HG02759 (cell line): ENCODE data around the gene PRIMPOL.
"Not testable (repeated sequence)": the region's sequence is repeated elsewhere in the genome, so short reads cannot be mapped to it uniquely, and the experiment has no call there.

Experiments
- ATAC-seq: cut with Tn5 transposase; IDR thresholded peaks from one replicate; pipeline ENCODE4 v1.9.1; 2021; ENCODE audit warnings: mild to moderate bottlenecking, moderate library complexity; ENCODE audit not compliant: unreplicated experiment

Gene PRIMPOL

DNA sequence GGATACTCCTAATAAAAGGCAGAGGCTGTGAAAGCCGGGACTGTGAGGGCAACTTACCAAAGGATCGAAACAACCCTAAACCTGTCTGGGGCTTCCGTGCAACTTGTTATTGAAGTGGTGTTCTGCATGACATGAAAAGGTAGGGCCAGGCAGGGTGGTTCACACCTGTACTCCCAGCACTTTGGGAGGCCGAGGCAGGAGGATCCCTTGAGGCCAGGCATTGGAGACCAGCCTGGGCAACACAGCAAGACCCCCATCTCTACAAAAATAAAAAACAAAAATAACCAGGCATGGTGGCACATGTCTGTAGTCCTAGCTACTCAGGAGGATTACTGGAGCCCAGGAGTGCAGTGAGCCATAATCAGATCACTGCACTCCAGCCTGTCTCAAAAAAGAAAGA, 12.6 kb upstream of the PRIMPOL start:
- no peak for ATAC-seq

DNA sequence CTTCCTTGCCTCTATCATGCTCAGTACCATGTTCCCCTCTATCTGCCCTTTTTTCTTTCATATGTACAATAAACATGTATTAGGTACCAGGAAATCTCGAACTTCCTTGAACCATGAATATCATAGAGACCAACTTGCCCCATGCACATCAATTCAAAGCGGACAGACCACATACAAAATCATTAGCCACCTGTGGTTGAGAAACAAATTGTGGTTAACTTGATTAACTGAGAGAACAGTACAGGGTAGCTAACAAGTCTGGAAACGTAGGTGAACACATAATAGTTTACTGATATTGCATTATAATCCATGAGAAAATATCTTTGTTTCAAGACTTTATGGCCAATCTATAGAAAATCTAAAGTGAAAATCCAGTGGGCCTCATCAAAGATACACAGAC, 8.5 kb upstream of the PRIMPOL start:
- no peak for ATAC-seq

DNA sequence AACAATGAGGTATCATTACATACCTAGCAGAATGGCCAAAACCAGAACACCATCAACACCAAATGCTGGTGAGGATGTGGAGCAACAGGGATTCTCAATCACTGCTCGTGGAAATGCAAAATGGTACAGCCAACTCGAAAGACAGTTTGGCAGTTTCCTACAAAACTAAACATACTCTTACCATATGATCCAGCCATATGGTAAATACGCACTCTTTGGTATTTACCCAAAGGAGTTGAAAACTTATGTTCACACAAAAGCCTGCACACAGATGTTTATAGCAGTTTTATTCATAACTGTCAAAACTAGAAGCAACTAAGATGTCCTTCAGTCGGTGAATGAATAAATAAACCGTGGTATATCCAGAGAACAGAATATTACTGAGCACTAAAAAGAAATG, 8.1 kb upstream of the PRIMPOL start:
- no peak for ATAC-seq

DNA sequence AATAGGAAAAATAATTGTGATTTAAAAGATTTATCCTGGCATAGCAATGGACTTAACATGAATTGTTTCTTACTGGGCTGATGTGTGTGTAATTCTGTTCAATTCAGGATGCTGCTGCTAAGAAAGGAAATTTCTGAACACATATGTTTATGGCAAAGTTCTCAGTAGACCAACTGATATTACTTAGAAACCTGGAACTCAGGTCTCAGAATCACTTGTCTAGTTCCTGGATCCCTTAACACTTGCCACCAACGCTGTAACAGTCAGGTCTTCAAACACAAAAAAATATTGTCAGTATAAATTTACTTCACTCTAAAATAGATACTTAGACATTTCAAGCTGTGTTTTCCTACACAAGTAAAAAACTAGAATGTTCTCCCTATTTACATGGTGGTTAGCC, 5.8 kb upstream of the PRIMPOL start:
- no peak for ATAC-seq

DNA sequence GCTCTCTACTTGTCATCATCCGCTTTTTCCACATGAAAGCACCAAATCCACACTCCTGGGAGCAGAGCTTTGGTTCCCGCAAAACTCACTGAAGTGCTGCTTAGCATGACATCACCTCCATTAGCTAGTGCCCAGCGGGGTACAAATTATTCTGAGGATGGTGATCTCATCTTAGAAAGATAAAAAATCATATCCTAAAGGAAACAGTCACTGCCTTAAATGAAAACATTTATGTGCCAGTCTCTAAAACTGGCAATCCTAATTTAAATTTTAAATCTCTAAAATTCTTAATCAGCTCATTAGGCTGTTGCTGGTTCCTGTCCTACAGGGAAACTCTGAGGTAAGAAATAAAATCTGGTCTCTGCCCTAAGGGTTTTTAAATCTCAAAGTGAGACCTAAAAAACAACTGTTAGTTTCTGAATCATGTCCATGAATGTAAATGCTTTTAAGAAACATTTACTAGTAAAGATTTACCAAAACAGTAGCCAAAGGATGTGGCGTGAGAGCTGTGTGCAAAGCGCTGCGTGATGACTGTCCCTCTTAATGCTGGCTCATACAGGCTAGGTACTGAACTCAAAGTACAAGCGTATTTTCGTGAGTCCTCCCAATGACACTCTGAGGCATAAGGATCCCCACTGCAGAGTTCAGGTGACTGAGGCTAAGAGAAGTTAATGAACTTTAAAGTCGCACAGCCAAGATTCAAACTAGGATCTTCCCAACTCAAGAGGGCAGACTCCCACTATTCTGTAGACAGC, 4.8 kb upstream of the PRIMPOL start:
- no peak for ATAC-seq

DNA sequence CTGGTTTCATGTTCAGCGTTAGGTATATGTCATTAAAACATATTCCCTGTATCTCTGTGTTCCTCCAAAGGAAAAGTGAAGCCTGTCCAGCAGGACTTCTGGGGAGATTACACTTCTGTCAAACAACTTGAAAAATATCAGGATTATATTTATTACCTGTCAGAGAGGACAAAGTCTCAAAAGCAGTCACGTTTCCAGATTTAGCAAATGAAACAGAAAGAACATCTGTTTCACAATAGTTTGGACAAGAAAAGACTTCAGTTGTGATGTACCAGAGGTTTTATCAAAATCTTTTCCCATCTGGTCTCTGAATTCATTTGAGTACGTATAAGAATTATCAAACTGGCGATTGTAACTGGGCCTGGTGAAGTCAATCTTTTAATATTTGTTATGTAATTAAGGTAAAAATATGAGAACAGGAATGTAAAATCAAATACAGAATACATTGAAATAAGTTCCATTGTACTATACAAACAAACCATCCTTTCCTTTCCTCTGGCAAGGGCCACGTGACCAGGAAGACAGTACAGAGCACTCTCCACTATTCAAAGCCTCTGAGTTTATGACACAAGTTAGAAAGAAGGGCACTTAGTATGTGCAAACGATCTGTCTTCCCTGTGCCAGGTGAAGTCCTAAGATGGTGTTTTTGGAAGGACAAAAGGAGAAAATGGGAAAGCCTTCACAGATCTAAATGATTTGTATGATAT, 3.5 kb upstream of the PRIMPOL start:
- ATAC-seq: no peak

DNA sequence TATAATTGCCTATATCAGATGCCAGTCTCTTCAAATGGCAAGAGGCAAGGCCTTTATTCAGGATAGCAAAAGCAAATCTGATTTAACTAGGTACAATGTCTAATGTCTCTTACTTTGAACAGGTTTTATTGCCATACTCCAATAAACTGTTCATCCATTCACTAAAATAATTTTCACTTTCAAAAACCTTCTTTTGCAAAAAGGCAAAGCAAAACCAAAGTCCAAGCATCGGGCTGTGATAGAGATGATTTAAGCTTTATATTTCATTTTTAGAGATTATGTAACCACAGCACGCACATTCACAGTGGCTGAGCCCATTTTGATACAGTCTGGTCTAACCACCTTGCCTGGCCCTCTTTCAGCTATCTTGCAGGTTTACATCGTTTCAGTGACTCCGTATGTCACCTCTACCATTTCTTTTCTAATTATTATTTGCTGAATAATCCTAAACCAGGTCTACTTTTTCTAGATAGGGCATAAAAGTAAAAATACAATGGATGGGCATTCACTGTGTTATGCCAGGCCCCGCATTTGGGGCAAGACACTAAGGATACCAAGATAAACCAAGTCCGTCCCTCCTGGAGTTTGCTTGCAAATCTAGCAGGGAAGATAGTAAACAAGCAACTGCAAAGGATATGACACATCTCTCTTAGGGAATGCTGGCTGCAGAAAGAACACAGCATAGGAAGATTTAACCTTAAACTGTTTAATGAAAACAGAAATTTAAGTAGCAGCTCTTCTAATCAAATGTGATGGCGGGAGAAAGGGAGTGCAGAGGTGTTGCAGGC, 2.1 kb upstream of the PRIMPOL start:
- ATAC-seq: no peak

DNA sequence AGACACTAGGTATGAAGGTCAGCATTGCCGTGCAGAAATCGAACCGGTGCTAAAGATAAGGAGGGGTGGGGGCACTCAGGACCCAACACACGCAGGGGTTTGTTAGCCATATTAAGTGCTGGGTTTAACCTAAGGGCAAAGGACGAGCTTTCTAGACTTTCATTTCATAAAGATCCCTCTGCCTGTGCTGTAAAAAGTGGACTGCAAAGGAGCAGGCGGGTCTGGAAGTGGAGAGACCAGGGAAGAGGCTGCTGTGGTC, 1.6 kb upstream of the PRIMPOL start:
- no peak for ATAC-seq

DNA sequence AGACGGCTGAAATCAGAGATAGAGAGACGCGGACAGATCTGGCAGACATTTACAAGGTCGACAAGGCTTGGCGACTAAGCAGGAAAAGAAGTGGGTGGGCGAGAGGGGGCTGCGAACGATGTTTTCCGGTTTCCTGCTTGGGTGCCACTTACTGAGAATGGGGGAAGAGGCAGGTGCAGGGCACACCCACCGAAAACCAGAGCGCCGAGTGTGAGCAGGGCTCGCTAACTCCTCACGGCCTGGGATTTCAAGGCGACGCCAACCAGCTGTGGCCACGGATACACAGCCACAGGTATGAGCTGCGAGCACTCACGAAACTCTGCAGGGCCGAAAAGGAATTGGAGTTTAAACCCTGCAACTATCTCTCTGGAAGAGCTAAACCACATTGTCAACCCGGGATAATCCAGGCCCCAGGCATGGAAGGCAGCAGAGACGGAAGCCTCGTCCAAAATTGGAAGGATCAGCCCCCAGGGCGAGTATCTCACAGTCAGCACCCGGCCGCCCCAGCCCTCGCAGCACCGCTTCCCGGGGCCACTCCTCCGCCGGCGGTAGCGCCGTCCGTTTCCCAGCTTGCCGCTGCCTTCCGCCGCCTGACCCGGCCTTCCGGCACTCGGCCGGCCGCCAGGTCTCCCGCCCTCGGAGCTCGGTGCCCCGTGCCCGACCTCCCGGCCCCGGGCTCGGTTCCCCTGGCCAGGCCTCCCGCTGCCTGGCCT, 1.1 kb upstream of the PRIMPOL start:
- peak; percentile 33 for ATAC-seq

DNA sequence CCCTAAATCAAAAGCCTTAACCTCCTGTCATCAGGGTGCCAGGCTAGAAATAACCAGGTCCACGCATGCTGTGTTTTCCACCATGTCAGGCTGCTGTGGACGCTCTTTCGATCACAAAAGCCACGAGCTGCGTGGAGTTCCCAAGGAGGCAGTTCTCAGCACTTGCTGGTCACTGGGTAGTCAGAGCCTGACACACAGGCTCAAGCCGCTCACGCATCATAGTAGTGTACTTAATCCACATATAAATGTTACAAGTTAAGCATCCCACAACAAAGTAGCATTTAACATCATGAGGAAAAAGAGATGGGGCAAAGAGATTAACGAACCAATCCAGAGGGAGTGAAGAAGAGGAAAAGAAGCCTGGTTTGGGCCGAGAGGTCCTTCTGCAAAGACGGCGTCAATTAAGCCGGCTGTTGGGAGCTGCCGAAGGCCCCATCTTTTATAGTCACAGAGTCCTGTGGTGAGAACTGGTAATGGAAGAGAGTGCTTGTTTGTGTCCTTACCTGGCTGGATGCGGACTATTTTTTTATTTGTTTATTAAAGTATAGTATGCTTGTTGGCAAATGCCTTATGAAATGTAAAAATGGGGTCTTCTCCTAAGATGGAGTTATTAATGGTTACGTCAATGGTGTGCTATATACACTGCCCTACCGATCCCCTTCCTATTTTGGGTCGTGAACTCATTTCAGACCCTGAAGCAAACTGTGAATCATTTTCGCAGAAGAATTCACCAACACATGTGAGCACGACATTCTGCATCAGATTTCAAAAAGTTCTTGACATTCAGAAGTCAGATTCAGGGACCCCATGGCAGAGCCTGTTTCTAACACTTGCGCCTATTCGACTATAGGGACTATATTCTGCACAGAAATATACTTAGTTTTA, 675 bp downstream of the PRIMPOL start:
- ATAC-seq: peak; percentile 3

DNA sequence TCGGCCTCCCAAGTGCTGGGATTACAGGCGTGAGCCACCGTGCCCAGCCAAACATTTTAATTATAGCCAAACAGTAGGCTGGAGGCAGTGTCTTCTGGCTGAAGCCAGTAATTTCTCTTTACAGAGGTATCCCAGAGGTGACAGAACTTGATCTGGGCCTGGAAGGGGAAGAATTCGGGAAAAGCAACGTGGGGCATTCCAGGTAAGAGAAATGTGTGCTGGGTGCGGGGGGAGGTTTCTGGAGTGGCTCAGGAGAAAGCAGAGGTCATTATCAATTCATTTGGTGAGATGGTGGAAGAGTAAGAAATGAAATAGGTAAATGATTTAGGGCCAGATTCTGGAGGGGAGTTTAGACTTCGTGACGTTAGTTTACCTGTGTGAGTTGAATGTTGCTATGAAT, 2.4 kb downstream of the PRIMPOL start:
- ATAC-seq: no peak

DNA sequence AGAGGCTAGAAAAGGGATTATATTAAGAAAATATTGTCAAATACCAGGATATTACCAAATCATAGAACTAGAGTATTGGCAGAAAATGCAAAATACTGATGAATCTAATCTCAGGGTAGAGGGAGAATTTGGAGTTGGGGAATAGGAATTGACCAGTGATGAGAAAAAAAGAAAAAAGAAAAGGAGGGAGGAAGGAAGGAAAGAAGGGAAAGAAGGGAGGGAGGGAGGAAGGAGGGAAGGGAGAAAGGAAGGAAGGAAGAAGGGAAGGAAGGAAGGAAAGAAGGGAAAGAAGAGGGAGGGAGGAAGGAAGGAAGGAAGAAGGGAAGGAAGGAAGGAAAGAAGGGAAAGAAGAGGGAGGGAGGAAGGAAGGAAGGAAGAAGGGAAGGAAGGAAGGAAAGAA, 3.1 kb downstream of the PRIMPOL start:
- ATAC-seq: not testable (repeated sequence)

DNA sequence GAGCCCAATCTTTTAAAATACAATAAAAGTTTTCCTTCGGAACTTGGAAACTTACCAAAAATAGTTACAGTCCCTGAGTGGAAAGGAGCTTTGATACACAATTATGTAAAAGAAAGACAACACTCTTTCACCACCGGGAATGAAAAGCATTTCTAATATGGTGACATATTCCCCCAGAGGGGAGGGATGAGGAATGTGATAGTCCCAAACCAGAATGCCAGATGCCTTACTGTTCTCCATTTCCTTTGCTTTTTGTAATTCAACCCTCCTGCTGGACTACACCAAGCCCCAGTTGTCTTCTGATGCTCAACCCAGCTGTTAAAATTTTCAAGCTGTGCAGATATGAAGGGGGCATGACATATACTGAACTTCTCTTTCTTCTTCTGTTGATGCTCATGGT, 4.1 kb downstream of the PRIMPOL start:
- ATAC-seq: no peak

DNA sequence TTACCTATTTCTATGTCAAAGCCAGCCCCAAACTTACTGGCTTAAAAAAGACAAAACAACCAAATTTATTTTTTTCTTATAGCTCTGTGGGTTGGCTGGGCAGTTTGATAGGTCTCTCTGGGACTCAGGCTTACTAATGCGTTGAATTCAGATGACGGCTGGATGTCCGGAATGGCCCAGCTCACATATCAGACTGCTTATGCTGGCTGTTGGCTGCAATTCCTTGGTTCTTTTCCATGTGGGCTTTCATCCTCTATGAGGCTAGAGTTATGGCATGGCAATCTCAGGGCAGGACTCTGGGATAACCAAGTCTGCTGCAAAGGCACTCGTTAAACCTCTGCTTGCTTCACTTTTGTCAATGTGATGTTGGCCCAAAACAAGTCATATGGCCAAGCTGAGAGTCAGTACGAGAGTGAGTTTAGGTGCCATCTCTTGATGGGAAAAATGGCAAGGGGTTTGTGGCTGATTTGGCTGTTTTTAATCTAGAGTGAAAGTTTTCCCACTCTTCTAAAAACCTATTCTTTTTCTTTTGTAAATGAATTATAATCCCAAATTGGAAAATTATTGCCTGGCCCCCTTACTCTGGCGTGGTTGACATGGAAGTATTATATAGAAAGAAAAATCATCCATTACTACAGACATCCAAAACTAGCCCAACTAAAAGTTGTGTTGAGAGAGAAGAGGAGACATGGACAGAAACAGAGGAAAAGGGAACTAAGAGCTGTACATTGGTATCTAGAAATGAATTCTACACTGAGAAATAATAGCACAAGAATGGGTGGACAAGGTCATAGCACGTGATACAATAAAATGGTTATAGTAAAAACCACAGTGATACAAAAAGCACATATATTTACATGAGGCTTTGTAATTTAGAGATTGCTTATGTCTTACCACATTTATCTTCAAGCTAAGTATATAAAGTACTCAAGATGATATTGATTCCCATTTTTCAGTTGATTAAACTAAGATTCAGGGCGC, 6.6 kb downstream of the PRIMPOL start:
- no peak for ATAC-seq

DNA sequence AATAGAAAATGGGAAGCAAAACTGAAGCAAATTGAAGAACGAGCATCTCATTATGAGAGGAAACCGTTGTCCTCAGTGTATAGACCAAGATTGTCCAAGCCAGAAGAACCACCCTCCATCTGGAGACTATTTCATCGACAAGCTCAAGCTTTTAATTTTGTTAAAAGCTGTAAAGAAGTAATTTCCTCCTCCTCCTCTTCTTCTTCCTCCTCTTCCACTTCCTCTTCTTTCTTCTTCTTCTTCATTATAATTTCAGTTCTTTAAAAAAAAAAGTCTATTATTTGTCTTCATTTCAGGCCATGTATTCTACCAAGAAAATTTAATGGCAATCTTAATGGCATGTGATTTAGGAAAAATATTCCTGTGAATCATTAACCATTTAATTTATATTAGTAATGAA, 7.6 kb downstream of the PRIMPOL start:
- ATAC-seq: no peak

DNA sequence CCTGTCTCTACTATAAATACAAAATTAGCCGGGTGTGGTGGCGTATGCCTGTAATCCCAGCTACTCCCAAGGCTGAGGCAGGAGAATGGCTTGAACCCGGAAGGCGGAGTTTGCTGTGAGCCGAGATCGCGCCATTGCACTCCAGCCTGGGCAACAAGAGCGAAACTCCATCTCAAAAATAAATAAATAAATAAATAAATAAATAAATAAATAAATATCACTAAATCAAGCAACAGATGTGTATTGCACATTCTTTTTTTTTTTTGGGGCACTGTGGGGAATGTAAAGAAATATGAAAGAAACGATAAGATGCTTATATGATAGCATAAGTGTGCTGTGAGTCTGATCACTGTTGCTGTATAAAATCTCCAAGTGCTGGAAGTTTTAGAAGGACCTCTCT, 8.3 kb downstream of the PRIMPOL start:
- not testable (repeated sequence) for ATAC-seq

DNA sequence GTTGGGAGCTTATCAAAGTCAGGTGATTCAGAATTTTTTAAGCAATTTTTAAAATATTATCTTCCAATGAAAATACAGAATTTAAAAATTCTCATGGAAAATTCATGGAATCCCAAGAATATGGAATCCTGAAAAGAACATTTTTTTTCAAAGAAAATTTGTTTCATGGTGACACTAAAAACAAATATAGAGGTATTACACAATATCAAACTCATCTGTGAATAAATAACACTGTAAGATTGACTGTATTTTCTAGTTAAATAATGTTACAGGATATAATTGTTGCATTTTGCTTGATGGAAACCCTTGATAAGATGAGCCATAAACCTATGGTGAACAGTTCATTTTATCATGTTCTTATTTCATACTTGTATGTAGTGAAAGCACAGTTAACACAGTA, 11.4 kb downstream of the PRIMPOL start:
- ATAC-seq: no peak

DNA sequence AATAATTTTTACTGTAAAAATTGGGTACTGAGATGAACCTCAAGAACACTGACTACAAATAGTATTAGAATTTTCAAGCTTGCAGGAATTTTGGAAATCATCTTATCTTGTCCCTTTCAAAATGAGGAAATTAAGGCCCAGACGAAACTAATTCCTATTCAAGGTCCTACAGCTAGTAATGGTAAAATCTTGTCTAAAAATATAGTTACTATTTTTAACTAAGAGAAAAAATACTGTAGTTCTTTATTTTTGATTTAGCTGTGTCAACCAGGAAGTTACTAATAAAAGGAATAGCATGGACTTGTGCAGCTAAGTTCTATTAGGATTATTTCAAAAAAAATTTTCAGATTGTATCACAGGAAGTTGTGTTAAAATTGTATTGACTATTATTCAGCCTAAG, 12.7 kb downstream of the PRIMPOL start:
- ATAC-seq: no peak

DNA sequence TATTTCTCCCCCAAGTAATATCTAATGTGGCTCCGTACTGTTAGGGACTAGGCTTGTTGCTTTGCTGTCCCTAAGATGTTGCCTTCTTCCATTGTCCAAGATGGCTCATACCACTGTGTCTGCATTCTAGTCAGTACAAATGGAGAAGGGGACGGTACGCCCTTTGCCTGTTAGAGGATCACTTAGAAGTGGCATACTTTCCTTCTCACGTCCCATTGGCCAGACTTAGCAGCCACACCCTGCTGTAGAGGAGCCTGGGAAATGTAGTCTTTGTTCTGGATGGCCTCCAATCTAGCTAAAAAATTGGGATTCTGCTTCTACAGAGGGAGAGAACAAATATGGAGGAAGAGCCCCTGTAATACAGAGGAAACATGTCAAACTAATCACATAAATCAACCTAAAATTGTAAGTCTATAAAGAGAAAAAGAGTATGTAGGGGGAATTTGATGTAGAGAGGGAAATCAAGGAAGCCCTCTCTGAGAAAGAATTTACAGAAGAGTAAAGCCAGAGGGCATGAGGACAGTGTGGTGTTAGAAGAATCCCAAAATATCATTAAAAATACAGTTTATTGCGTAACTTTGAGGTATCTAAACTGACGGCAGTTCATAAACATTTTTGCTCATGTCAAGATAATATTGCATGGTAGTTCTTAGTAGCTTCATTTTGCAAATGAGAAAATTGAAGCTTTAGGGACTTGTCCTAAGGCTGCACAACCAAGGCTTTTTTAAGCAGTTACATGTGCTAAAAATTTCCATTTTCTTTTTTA, 15.1 kb downstream of the PRIMPOL start:
- ATAC-seq: peak; percentile 49
